Activated CD4-positive, alpha-beta T cell treated with anti-CD3 and anti-CD28 coated beads for 48 hours (primary cell): ENCODE results near the gene ANKRD17.

Experiments used
- DNase-seq: peaks from one replicate; pipeline ENCODE4 v3.0.0-alpha.2; 2020

The ANKRD17 gene

DNA sequence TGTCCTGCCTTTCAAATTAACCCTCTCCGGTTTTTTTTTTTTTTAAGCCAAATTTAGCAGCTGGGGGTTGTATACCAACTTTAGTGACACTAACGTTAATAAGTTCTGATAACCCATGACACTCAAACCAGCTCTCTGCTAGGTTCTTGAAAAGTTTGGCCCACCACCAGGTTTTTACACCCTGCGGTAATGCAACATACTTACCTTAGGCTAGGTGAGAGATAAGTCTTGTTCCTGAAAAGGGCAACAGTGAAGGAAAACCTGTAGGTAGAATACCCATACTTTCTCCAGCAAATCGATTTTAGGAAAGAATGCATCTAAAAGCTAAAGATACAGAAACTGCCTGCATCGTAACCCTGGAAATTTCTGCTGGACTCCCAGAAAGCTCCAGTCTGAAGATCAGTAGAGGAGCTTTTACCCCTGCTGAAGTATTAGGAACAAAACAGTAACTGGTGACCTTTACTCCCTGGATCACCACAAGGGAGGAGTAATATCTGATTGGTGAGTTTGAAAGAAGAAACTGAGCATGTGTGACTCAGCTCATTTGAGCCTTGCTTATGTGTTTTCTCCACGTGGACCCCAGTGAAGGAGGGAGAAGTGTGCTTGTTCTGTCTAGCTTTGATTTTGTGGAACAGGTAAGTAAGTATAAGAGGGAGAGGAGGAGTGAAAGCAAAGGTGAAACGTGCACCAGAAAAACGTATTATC, 154.6 kb downstream of the ANKRD17 start:
- DNase-seq: no peak

DNA sequence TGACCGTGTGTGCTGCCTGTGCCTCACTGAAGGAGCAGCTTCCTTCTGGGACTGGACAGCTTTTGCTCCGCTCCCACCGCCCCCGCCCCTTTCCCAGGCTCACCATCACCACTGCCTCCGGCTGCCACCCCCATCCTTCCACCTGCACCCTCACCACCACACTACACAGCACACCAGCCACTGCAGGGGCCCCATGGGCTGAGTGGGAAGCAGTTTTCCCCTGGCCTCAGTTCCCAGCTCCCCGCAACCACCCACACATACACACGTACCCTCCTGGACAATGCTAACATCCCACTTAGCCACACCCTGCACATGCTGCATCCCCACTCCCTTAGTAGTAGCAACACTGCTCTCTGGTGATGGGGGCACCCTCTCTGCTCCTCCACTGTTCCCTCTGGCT, 159.5 kb downstream of the ANKRD17 start:
- no peak for DNase-seq

DNA sequence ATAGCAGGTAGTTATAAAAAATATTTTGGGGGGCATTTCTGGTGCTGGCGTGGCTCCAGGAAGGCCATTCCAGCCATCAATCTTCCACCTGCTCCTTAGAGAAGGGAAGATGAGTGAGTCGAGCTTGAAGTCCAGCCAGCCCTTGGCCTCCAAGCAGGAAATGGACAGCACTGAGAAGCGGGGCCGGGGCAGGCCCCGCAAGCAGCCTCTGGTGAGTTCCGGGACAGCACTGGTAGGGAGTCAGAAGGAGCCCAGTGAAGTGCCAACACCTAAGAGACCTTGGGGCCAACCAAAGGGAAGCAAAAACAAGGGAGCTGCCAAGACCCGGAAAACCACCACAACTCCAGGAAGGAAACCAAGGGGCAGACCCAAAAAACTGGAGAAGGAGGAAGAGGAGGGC, 159.9 kb downstream of the ANKRD17 start:
- no peak for DNase-seq

DNA sequence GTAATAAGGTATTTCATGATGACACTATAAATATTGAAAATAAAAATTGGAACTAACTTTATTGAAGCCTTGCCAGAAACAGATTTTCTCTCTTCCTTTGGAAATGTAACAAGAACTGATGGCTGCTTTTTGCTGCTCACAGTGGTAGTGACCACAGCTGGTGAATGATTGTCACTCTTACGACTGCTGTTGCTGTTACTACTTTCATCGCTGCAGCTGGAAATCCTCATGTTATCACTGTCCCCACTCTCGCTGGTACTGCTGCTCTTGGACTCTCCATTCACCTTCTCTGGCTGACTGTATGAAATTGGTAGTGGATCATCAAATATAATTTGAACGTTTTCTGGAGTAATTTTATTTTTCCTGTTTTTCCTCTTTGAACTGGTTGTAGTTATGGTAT, 160.6 kb downstream of the ANKRD17 start:
- no peak for DNase-seq

DNA sequence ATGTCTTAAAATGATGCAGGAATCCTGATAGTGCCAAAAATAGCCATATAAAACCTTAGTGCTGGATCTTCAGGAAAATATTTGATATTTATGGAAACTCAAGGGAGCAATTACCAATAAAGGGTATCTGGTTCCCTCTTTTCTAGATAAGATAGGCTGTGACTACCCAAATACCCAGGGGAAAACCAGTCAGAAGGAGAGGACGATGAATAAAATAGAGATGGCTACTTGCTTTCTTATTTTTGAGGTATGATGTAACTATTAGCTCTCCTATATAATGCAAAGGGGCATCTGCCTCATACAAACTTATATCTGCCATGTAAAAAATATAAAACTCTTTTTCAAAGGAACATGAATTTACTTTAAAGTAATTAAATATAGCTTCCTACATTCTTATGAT, 165.7 kb downstream of the ANKRD17 start:
- DNase-seq: no peak

DNA sequence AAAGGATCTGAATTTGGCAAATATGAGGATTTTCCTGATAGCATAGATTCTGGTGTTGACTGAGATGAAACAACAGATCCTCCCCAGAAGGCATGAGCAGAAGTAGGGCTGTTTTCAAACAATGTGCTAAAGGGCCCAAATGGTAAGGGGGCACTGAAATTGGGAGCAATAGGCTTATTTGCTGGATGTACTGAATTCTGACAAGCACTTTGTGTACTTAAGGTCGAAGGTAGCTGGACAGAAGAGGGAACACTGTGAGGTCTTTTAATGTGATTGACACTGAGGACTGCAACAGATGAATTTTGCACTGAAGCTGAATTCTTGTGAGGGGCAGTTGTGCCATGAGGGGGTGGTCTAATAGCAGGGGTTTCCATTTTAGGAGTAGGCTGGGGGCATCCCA, 167.9 kb downstream of the ANKRD17 start:
- DNase-seq: no peak

DNA sequence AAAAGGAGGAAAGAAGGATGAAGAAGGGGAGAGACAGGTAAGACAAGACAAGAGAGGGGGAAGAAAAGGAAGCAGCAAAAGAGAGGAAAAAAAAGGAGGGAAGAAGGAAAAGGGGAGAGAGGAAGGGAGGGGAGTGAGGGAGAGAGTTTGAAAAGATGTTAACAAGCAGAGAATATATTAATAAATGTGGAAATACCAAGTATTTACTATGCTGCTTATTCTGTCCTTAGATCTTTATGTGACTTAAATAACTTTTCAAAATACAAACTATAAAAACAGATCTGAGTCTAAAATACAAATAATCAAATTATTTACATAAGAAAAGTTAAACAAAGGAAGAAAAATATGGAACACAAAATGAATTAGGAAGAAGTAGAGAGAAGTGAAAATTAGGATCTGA, 170.7 kb downstream of the ANKRD17 start:
- no peak for DNase-seq

DNA sequence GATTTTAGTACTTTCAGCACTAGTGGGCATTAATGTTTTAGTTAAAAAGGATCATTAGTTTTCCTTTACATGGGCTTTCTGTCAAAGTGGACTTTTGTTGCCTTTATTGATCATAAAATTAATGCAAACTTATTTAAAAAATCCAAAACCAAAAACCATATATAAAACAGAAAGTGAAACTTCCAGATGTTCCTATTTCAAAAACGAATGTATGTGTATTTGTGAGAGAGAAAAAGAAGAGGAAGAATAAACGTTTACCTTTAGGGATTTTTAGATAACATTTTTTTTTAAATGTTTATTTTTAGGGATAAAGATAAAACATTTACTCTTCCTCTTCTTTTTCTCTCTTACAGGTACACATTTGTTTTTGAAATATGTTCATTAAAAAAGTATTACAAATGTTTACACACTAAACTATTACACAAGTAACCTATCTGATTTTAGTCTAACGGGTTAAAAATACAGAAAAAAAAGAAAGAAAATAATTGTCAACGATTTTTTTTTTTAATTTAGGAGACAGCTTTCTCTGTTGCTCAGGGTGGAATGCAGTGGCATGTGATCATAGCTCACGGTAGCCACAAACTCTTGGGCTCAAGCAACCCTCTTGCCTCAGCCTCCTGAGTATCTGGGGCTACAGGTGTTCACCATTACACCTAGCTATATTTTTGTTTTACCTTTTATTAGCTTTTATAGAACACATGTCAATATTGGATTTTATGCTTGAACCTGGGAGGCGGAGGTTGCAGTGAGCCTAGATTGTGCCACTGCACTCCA, 172.3 kb downstream of the ANKRD17 start:
- DNase-seq: no peak

DNA sequence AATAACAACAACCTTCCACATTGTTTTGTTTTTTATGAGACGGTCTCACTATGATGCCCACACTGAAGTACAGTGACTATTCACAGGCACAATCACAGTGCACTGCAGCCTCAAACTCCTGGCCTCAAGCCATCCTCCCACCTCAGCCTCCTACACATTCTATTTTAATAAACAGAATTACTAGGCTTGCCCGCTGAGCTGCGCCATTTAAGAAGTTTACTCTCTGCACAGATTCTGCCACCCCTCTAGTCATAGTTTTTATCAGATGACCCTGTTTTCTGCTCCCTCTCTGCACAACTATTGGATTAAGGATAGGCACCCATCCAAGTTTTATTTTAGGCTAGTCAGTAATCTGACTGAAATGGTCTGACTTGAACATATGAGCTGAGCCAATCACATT, 177.8 kb downstream of the ANKRD17 start:
- no peak for DNase-seq

DNA sequence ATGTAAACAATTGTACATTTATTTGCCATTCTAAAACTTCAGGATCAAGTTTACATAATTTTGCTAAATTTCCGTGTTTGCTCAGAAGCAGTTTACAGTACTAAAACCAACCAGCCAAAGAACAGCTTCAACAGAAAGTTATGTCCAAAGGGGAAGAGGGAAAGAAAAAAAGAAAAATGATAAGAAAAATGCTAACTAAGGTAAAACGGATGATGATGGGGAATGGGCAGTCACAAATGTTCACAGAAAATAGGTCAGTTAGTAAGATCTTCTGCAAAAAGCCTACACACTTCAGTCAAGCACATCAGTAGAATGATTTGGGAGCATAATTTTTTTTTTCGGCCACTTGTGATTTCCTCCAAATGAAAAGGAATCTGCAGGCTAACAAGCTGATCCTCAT, 182.8 kb downstream of the ANKRD17 start:
- DNase-seq: no peak

DNA sequence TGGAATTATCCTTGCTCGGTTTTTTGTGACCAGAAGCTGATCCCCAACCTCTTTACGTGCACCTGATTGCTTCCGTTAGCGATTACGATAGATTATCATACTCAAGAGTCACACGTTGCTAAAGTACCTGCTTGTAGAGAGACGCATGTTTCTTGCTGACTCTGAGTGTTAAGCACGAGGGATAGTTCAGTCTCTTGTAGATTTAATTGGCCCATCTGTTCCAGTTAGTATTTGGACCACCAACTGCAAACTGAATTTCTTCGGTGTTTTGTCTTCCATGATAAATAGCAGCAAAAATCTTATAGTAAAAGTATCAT, 188.6 kb downstream of the ANKRD17 start:
- no peak for DNase-seq

DNA sequence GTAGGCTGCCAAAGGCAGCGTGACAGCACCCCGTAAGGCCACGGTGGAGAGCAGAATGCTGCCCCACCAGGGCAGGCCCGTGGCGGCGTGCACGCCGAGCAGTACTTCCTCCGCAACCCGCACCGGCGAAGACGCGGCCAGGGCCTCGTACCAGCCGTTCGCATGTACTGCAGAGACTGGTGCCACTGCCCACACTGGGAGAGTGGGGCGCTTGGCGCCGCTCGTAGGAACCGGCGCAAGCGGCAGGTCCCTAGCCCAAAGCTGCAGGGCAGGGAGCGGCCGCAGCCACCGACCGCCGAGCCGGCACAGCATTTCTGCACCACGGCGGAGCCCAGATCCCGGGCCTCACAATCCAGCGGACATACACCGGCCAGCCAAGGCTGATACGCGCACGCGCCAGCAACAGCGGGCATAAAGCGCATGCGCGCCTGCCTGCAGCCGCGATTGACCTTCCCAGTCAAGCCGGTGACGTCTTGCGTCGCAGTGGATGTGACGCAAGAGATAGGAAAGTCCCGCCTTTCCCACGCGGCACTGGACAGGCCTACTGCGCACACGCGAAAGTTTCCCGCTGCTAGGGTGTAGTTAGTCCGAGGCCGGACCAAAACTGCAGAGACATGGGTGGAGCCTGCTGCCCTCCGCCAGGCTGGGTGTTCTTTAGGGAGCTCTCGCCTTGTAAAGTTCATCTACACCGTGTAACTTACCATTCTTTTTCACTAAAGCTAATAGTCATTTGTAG, 189.1 kb downstream of the ANKRD17 start, which contains the start of gene COX18:
COX18 (minus strand) TSS at position 379 of the 736 bp plus-strand sequence; CDS start at position 312, 67 bp downstream.
- DNase-seq: peak; percentile 96

DNA sequence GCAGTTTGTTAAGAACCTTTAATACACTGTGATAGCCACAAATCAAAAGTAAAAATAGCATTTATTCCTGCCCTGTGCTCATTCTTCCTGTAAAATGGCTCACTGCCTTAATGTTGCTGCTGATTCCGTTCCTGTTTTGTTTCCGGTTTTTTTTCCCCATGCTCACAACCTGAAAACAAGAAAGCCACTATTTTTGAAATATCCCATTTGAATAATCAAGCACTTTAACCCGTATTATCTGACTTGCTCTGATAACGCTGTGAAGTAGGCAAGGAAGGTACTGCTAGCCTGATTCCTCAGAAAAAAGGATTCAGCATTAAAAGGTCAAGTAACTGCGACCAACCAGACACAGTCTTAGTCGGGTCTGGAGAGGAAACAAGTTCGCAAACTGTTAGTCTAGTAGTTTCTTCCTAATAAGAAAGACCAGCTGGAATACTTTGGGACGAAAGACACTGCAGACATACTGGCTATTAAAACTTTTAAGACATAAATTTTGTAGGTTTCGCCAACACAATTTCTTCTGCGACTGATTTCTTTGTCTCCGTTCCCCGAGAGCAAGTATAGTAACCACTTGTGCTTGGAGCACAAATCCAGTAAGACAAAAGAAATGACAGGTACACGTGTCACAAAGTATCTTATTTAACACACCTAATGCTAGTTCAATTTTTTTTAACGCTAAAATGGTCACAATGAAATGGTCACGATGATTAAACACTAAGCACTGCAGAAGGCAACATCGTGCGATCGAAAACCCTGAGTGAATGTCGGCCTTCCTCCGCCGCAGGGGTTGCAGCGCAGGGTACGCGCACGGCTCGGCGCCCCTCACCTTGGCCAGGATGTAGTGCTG, 189.9 kb downstream of the ANKRD17 start:
- no peak for DNase-seq

DNA sequence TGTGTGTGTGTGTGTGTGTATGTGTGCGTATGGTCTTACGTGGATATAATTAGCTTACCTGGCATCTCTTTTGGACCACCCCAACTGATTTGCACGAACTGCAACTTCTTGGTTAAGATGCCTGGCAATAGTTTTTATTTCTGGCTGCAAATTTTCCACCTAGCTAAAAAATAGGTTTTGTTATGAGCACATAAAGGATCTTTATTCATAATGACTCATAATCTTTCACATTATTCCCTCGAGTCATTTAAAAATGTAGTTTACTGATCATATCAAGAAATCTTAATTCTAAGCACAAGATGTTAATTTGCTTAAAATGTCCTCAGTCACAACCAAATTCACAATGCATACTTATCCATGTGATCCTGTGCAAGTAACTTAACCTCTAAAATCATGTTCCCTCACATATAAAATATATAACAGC, 190.6 kb downstream of the ANKRD17 start:
- DNase-seq: peak; percentile 42

DNA sequence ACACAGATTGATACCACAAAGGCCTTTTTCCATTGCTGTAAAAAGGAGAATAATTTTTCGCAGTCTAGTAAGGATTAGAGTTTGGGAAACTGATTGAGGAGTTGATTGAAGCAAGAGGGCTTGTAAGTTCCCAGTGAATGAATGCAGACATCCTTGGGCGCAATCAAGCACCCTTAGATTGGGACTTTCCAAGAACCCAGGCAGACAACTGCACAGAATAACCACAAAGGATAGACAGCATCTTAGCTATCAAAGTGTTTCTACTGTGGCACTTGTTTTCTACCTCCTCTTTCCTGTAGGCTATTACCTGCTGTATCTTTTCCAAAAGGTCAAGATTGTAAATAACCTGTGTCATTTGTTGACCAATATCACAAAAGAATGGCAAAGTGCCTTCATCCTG, 191.7 kb downstream of the ANKRD17 start:
- DNase-seq: no peak

DNA sequence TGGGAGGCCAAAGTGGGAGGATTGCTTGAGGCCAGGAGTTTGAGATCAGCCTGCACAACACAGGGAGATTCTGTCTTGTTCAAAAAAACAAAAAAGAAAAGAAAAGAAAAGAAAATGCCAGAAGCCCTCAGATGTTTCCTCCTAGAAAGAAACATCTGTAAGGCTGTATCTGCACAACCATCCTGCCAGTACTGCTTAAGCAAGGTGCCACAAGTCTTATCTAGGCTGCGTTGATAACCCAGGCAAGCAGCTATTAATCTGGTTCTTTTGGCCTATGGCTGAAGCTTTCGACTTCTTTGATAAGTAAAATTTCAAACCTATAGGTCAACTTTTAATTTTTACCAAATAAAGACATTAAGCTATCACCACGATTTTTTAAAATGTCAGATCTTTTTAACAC, 192.2 kb downstream of the ANKRD17 start:
- DNase-seq: no peak

DNA sequence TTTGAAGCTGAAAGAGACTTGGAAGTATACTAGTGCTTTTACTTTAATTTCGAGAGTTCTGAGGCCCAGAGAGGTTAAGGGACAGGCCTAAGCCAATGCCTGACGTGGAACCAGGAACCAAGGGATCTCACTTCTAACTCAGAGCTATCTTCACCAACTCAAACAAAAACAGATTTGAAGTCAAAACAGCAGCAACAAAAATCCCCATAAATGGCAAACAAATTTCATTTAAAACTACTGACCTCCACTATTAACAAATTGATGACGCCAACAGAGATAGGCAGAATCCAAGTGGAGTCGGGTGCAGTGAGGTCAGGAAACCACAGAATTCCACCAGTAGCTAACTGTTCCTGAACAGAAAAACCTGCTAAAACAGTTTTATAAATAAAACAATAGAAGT, 194.1 kb downstream of the ANKRD17 start:
- no peak for DNase-seq

DNA sequence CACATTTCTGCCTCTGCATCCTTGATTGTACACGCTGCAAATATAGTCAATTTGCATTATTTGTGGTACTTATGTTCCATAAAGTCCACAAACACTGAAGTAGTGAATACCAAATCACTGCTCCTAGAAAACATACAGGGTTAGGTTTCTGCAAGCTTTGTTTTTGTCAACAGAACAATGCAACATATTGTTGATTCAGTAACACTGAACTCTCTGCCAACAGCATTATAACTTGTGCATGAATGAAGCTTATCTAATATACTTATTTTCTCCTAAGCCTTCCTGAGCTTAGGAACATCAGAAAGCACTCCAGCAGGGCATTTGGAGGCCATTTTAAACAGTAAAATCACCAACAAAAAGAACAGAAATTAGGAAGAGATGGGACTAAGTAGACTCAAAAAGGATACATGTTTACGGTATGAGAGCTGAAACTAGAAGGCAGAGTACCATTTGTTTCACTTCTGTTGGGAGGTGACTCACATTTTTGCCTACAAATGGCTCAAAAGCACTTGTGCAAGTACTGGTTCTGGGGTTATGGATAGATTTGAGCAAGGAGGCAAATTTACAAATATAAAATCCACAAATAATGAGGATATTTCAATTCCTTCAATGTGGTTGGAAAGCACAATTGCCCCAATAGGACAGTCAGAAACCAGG, 203.2 kb downstream of the ANKRD17 start:
- no peak for DNase-seq

DNA sequence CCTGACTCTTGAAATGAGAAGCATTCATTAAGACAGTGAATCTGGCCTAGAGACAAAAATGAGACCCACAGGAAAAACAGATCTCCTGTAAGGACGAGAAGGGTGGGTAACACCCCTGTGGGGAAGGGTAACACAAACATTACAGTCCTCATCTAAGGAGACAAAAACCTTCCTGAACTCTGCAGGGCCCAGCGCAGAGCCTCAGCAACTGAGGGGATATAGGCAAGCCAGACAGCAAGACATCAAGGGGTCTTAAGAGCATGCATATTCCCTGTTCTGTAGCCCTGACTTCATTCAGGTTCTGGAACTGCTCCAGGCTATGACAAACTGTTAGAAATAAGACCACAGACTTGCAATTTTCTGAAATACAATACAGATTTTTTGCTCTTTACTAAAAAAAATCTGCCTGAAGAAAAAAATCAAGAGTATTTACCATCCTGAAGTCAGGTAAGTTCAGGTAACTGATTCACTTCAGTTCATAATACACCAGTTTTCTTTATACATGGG, 204.6 kb downstream of the ANKRD17 start:
- no peak for DNase-seq

DNA sequence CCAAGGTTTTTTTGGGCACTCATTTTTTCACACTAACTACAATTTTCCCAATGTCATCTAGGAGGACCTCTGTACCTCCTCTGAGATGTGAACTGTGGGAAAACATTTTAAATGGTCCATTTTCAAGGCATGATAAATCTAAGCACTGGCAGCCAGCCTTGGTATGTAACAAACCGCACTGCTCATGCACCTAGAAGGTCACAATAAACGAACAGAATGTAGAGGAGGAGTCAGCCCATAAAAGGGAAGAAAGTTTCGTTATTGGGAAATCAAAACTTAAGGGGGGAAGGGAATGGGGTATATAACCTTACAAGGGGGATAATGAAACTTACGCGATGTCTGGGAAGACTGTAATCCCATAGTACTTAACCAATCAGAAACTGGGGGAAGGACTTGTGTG, 205.5 kb downstream of the ANKRD17 start:
- no peak for DNase-seq

DNA sequence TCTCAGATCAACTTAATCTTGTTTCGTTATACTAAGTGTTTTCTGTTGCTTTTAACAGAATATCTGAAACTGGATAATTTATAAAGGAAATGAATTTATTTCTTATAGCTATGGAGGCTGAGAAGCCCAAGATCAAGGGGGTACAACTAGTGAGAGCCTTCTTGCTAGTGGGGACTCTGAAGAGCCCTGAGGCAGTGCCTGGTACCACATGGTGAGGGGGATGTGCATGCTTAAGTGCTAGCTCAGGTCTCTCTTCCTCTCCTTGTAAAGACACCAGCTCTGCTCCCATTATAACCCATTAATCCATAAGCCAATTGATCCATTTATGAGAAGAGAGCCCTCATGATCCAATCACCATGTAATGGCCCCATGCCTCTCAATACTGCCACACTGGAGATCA, 207.0 kb downstream of the ANKRD17 start:
- no peak for DNase-seq

DNA sequence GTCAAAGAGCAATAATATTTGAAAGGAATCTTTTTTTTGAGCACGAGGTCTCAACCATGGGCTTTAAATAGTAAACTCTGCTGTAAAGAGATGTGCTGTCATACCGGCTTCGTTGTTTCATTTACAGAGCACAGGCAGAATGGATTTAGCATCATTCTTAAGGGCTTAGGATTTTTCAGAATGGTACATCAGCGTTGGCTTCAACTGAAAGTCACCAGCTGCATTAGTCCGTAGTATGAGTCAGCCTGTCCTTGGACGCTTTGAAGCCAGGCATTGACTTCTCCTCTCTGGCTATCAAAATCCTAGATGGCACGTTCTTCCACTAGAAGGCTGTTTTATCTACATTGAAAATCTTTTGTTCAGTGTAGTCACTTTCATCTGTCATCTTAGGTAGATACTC, 212.7 kb downstream of the ANKRD17 start:
- no peak for DNase-seq
